ENCODE measurements around the gene TMEM242. TPM values are rescaled to one million over a fixed set of nuclear protein-coding genes. Genes with fewer than 3 reads are reported as not detected.

TMEM242 gene
- polyA plus RNA-seq (2013, experiment 1 of 2), result 6.6 TPM
- 7.2 TPM for polyA plus RNA-seq (2013, experiment 2 of 2)

- H3K27ac ChIP-seq (ENCODE audit: low read depth, low read length, severe bottlenecking), result peak within 1 kb of the TSS; percentile 88
- no peaks in the 10 kb centered on the region for H3K4me1 ChIP-seq (ENCODE audit: control insufficient read depth, insufficient read depth, low read length, poor library complexity, severe bottlenecking)
- peaks cover 18% of the 10 kb centered on the region for H3K36me3 ChIP-seq (ENCODE audit: control insufficient read depth, insufficient read depth, low read length)
- H3K4me3 ChIP-seq (ENCODE audit: extremely low read depth, insufficient read depth, low read length, poor library complexity, severe bottlenecking), result peak within 1 kb of the TSS; percentile 76
- 0% methylated on average over 23 to 25 of the region's 42 CpGs for WGBS, 2 experiments (ENCODE audit: insufficient coverage in 2 of 2)
- no peaks in the 10 kb centered on the region for H3K9me3 ChIP-seq (ENCODE audit: control insufficient read depth, low read length)
Measured at GRCh38 chr6:157323255-157323965, at the start of gene TMEM242. Gene TMEM242, minus strand, starts transcription at chr6:157323519. Its CDS starts 20 bp downstream, at chr6:157323499.

- Histone ChIP-seq H3K4me1 (ENCODE audit: control insufficient read depth, insufficient read depth, low read length, poor library complexity, severe bottlenecking) (no peaks in the 10 kb centered on the region), H3K27ac (ENCODE audit: low read depth, low read length, severe bottlenecking) (no peak overlapping the region), H3K36me3 (ENCODE audit: control insufficient read depth, insufficient read depth, low read length) (no peaks in the 10 kb centered on the region), H3K9me3 (ENCODE audit: control insufficient read depth, low read length) (no peaks in the 10 kb centered on the region), H3K4me3 (ENCODE audit: extremely low read depth, insufficient read depth, low read length, poor library complexity, severe bottlenecking) (no peak overlapping the region)
- WGBS, 2 experiments (ENCODE audit: insufficient coverage in 2 of 2), result 91 to 93% methylated on average over 5 to 8 of the region's 10 CpGs
Measured at GRCh38 chr6:157372501-157373280, 49.4 kb upstream of the TMEM242 start.

- Histone ChIP-seq H3K36me3 (ENCODE audit: control insufficient read depth, insufficient read depth, low read length) (no peaks in the 10 kb centered on the region), H3K4me1 (ENCODE audit: control insufficient read depth, insufficient read depth, low read length, poor library complexity, severe bottlenecking) (no peaks in the 10 kb centered on the region), H3K9me3 (ENCODE audit: control insufficient read depth, low read length) (no peaks in the 10 kb centered on the region), H3K27ac (ENCODE audit: low read depth, low read length, severe bottlenecking) (no peak overlapping the region), H3K4me3 (ENCODE audit: extremely low read depth, insufficient read depth, low read length, poor library complexity, severe bottlenecking) (no peak overlapping the region)
- 100% methylated on average over 1 of the region's 1 CpG; no CpG with 5 or more reads in 1 of the 2 experiments for WGBS, 2 experiments (ENCODE audit: insufficient coverage in 2 of 2)
Measured at GRCh38 chr6:157370755-157371154, 47.4 kb upstream of the TMEM242 start.

- Histone ChIP-seq H3K27ac (ENCODE audit: low read depth, low read length, severe bottlenecking) (no peak overlapping the region), H3K36me3 (ENCODE audit: control insufficient read depth, insufficient read depth, low read length) (no peaks in the 10 kb centered on the region), H3K9me3 (ENCODE audit: control insufficient read depth, low read length) (no peaks in the 10 kb centered on the region), H3K4me1 (ENCODE audit: control insufficient read depth, insufficient read depth, low read length, poor library complexity, severe bottlenecking) (no peaks in the 10 kb centered on the region), H3K4me3 (ENCODE audit: extremely low read depth, insufficient read depth, low read length, poor library complexity, severe bottlenecking) (no peak overlapping the region)
- 84 to 87% methylated on average over 4 to 5 of the region's 7 CpGs for WGBS, 2 experiments (ENCODE audit: insufficient coverage in 2 of 2)
Measured at GRCh38 chr6:157368359-157369049, 45.2 kb upstream of the TMEM242 start.

- H3K36me3 ChIP-seq (ENCODE audit: control insufficient read depth, insufficient read depth, low read length), result no peaks in the 10 kb centered on the region
- no peaks in the 10 kb centered on the region for H3K4me1 ChIP-seq (ENCODE audit: control insufficient read depth, insufficient read depth, low read length, poor library complexity, severe bottlenecking)
- no peaks in the 10 kb centered on the region for H3K9me3 ChIP-seq (ENCODE audit: control insufficient read depth, low read length)
- H3K27ac ChIP-seq (ENCODE audit: low read depth, low read length, severe bottlenecking), result no peak overlapping the region
- 98 to 100% methylated on average over 3 to 7 of the region's 11 CpGs for WGBS, 2 experiments (ENCODE audit: insufficient coverage in 2 of 2)
- H3K4me3 ChIP-seq (ENCODE audit: extremely low read depth, insufficient read depth, low read length, poor library complexity, severe bottlenecking), result no peak overlapping the region
Measured at GRCh38 chr6:157366648-157367047, 43.3 kb upstream of the TMEM242 start.

- Histone ChIP-seq H3K4me3 (ENCODE audit: extremely low read depth, insufficient read depth, low read length, poor library complexity, severe bottlenecking) (no peak overlapping the region), H3K4me1 (ENCODE audit: control insufficient read depth, insufficient read depth, low read length, poor library complexity, severe bottlenecking) (no peaks in the 10 kb centered on the region), H3K36me3 (ENCODE audit: control insufficient read depth, insufficient read depth, low read length) (no peaks in the 10 kb centered on the region), H3K9me3 (ENCODE audit: control insufficient read depth, low read length) (no peaks in the 10 kb centered on the region), H3K27ac (ENCODE audit: low read depth, low read length, severe bottlenecking) (no peak overlapping the region)
- WGBS, 2 experiments (ENCODE audit: insufficient coverage in 2 of 2), result no CpG with 5 or more reads among the region's 1 CpG
Measured at GRCh38 chr6:157364705-157365104, 41.4 kb upstream of the TMEM242 start.

GRCh38 chr6:157361886-157362285, 38.6 kb upstream of the TMEM242 start:
- Histone ChIP-seq H3K36me3 (ENCODE audit: control insufficient read depth, insufficient read depth, low read length) (no peaks in the 10 kb centered on the region), H3K4me3 (ENCODE audit: extremely low read depth, insufficient read depth, low read length, poor library complexity, severe bottlenecking) (no peak overlapping the region), H3K9me3 (ENCODE audit: control insufficient read depth, low read length) (no peaks in the 10 kb centered on the region), H3K4me1 (ENCODE audit: control insufficient read depth, insufficient read depth, low read length, poor library complexity, severe bottlenecking) (no peaks in the 10 kb centered on the region), H3K27ac (ENCODE audit: low read depth, low read length, severe bottlenecking) (no peak overlapping the region)
- 92 to 100% methylated on average over 3 of the region's 3 CpGs for WGBS, 2 experiments (ENCODE audit: insufficient coverage in 2 of 2)

- Histone ChIP-seq H3K36me3 (ENCODE audit: control insufficient read depth, insufficient read depth, low read length) (no peaks in the 10 kb centered on the region), H3K4me1 (ENCODE audit: control insufficient read depth, insufficient read depth, low read length, poor library complexity, severe bottlenecking) (no peaks in the 10 kb centered on the region), H3K4me3 (ENCODE audit: extremely low read depth, insufficient read depth, low read length, poor library complexity, severe bottlenecking) (no peak overlapping the region), H3K27ac (ENCODE audit: low read depth, low read length, severe bottlenecking) (no peak overlapping the region), H3K9me3 (ENCODE audit: control insufficient read depth, low read length) (no peaks in the 10 kb centered on the region)
- WGBS, 2 experiments (ENCODE audit: insufficient coverage in 2 of 2), result 80 to 89% methylated on average over 6 to 7 of the region's 8 CpGs
Measured at GRCh38 chr6:157358287-157358686, 35.0 kb upstream of the TMEM242 start.

- no peaks in the 10 kb centered on the region for H3K36me3 ChIP-seq (ENCODE audit: control insufficient read depth, insufficient read depth, low read length)
- H3K4me3 ChIP-seq (ENCODE audit: extremely low read depth, insufficient read depth, low read length, poor library complexity, severe bottlenecking), result no peak overlapping the region
- H3K9me3 ChIP-seq (ENCODE audit: control insufficient read depth, low read length), result no peaks in the 10 kb centered on the region
- WGBS, 2 experiments (ENCODE audit: insufficient coverage in 2 of 2), result 86 to 100% methylated on average over 1 to 2 of the region's 2 CpGs
- H3K4me1 ChIP-seq (ENCODE audit: control insufficient read depth, insufficient read depth, low read length, poor library complexity, severe bottlenecking), result no peaks in the 10 kb centered on the region
- no peak overlapping the region for H3K27ac ChIP-seq (ENCODE audit: low read depth, low read length, severe bottlenecking)
Measured at GRCh38 chr6:157346373-157346772, 23.1 kb upstream of the TMEM242 start.

GRCh38 chr6:157343732-157344131, 20.4 kb upstream of the TMEM242 start:
- Histone ChIP-seq H3K36me3 (ENCODE audit: control insufficient read depth, insufficient read depth, low read length) (no peaks in the 10 kb centered on the region), H3K27ac (ENCODE audit: low read depth, low read length, severe bottlenecking) (no peak overlapping the region), H3K4me1 (ENCODE audit: control insufficient read depth, insufficient read depth, low read length, poor library complexity, severe bottlenecking) (no peaks in the 10 kb centered on the region), H3K9me3 (ENCODE audit: control insufficient read depth, low read length) (no peaks in the 10 kb centered on the region), H3K4me3 (ENCODE audit: extremely low read depth, insufficient read depth, low read length, poor library complexity, severe bottlenecking) (no peak overlapping the region)
- WGBS, 2 experiments (ENCODE audit: insufficient coverage in 2 of 2), result 91 to 96% methylated on average over 4 of the region's 4 CpGs
